Measurements from ENCODE around the gene NR2F1-AS1. TPM values are rescaled to one million over a fixed set of nuclear protein-coding genes. Genes with fewer than 3 reads are reported as not detected.

NR2F1-AS1 gene
- total RNA-seq, 1 donor from 2014 or later, result 60.7 TPM

DNA sequence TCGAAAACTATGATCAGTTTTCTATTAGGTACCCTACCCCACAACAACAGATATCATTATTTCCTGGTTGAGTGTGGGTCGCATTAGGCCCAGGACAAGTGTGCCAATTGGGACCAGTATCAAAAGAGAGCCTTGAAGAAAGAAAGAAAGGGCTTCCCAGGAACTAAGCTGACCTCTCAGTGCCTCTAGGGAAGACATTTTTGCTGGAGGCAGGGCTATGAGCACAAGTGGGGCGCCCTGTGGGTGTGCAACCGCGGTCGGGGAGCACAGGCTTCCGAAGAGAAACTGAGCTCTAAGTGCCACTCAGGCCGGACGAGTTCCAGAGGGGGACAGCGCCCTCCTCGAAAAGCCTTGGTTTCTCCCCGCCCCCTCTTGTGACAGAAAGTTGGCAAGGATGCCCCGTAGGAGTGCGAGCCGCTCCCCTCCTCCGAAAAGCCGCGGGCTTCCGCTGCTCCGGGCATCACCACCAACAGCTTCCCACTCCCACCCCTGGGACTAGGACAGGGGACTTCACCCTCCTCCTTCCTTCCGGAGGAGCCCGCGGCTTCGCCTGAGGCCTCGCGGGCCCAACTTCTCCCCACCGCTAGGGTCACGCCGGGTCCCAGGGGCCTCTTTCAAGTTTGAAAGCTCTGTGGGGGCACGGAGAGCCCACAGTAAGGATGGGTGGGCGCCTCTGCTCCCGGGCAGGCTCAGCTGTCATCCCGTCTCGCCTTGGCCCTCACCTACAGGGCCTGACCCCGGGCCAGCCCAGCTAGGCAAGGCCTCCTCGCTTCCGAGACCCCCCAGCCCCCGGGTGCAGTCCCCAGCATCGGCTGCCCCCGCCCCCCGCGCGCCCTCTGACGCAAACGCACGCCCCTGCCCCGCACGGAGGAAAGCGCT is 2.0 kb downstream of the NR2F1-AS1 start:
- peak; percentile 36 to 38 for DNase-seq (ENCODE audit: low spot score in 2 of 2)
- no peak for FAIRE-seq

DNA sequence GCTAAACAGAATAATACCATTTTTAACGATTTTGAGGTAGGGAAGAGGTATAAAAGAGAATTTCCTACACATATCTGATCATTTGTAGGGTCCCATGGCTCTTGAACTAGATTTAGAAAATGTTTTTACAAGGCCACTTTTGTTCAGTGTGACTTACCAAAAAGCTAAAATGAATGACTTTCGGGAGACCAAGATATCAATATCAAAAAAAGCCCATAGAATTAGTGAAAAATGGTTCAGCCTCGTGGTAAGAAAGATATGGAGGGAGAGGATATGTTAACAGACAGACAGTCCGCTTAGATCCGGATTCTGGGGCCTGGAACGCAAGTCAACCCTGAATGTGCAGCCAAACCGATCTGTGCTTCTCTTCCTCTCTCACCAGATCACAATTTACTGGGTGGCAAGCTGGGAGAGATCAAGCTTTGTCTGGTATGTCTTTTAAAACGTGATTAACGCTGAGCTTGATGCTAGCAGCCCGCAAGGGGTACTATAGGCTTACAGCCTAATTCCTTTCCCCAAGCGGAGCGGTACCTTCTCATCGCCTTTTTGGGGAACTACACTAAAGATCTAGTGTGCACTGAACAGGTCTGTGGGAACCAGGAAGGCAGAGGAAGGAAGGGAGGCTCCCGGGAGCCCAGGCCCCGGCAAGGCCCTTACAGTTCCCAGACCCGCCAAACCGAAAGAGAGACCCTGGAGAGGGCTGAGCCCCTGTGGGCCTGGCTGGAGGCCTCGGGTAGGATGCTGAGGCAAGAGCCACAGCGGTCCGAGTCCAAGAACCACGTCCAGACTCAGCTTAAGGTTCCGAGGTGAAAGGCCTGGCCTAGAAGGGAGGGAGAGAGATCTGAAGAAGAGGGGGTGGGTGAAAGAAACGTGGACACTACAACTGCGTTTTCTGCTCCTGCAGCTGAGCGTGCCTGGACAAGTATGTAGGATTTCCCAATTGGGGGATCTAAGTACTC is 2.9 kb downstream of the NR2F1-AS1 start:
- no peak for FAIRE-seq
- peak in 1 of 2 donors; percentile 1 for DNase-seq (ENCODE audit: low spot score in 2 of 2)

DNA sequence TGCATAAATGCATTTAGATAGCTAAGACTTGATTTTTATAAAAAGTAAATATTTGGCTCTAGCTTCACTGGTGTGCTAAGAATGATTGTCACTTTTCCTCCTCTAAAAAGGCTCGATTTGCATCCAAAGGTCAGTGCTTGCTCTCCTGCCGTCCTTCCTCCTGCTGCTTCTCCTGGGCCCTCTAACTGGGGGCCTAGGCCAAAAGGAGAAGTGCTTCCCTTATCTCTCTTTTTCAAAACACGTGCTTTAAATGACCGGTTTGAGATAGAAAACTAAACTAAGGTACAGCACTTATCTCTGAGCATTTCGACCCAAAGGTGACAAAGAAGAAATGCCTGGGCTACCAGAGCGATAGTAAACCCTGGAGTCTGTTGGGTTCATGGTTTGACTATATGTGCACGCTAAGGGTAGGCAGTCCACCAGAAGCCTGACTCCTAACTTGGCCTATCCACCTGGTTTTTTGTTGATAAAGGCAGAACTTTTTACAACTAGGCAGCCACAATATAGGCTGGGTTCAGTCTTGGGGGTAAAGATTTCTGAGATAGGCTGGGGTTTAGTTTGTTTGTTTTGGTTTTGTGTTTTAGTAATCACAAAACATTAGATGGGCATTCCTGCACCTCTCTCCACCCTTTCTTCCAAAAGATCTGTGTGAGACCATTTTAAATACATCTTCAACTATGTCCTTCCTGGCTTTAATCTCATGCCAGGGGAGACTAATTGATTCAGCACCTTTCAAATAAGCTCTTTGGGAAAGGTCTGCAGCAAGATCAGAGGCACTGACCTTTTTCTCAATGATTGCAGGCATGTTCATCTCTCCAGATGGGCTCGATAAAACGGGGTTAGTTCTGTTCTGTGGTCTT is 3.8 kb downstream of the NR2F1-AS1 start:
- peak in 1 of 2 donors; percentile 3 for DNase-seq (ENCODE audit: low spot score in 2 of 2)
- FAIRE-seq, result no peak

DNA sequence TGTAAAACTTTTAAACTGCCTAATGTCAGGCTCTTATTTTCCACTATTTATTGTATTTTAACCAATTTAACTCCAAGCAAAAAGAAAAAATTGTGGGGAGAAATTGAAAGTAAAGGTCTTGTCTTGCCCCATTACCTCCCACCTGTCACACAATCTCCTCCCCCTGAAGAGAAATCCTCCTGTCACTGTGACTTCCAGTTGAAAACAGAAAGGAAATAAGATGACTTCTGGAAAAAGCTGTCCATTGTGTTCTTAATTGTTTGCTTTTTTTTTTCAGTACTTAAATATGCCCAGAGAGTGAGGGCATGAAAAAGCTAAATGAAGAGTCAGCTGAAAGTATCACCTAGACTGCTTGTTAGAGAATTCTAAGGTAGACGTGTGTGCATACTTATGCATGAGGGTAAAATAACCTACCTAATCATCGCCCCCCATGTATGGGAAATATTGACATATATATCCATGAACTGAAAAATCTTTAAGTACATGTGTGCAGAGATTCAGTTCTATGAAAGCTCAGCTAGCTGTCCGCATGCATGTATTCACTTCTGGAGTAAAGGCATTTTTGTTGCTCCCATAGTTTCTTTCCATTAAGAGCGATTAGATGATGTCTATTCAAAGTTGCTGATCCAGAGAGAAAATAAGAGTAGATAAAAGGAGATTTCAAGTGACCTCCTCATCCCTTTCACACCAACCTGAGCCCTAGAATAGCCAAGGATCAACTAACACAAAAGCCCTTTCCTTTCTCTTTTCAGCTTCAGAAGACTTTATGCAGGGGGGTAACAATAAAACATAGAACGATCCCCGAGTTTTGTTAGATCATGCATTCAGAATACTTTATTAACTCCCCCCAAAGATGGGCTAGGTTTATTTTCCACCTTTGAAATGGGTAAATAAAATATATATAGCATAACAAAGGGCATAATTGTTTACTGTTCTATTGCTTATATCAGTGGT is 5.3 kb downstream of the NR2F1-AS1 start:
- DNase-seq (ENCODE audit: low spot score in 2 of 2), result peak; percentile 1 to 26
- FAIRE-seq, result no peak

DNA sequence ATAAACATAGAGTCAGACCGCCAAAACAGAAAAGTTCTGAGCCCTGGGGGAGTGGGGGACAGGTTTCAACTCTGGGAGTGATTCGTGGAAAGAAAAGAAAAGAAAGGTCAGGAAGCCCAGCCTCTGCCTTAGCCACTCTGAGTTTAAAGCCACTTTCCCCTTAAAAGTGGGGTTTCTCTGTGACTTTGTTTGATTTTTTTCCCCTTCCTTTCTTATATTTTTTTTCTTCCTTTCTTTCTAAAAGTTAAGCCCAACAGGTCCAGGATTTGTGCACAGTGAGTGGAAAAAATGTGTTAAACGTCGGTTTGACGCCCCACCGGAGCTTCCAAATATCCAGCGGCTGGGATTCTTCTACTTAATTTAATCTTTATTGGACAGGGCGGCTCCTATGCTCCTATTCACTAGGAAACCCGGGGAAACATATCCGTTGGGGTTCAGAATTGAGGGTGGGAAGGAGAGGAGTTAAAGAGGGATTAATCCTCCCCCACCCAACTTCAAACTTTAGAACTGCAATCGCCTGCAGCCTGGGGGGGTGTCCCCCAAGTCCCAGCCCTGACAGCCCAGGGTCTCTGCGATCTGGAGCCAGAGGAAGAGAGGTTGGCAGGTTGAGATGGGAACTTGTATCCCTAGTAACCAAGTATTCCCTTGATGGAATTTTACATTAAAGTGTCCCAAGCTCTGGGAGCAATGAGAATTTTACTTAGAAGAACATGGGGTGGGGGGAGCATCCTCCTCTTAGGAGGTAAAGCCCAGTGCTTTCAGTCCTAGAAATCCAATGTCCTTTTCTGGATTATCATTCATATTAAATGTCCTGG is 6.3 kb downstream of the NR2F1-AS1 start:
- peak in 1 of 2 donors; percentile 26 for DNase-seq (ENCODE audit: low spot score in 2 of 2)
- no peak for FAIRE-seq

DNA sequence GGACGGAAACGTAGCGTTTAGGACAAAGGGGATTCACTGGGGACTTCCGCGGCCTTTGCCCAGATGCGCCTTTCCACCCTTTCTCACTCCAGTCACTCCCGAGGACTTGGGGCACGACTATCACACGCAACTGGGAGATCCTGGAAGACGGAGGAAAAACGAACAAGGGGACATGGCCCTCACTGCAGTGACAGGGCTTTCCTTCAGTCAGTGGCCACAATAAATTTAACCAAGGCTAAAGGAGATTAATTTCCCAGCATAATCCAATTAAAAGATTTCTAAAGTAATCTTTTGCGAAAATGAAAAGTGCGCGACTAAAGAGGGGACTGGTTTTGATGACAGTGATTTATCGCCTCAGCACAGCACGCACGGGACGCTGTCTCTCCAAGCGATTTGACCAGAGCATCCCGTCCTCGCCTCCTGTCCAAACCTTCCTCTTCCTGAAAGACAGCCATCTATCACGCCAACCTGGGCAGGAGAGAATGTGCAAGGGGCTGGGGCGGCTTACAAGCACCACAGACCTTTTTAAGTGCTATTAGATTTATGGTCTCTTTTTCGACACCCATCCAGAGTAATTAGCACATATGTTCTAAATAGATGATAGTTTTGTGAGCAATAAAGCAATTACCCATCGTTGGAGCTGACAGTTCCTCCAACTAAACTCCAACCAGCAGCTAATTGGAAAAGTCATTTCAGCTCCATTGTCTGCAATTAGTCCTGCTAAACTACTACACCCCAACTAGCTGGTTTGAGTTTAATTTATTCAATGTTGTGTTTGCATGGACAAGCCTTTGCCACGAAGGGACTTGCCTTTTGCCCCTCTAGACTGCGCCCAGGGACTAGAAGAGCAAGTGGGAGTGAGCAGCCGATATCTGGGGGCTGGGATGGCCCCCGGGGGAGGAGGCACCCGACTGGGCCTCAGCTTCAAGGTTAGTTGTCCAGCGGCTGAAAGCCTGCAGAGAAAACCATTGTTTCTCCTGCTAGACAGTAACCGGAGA is 7.4 kb downstream of the NR2F1-AS1 start:
- DNase-seq (ENCODE audit: low spot score in 2 of 2), result peak in 1 of 2 donors; percentile 23
- no peak for FAIRE-seq

DNA sequence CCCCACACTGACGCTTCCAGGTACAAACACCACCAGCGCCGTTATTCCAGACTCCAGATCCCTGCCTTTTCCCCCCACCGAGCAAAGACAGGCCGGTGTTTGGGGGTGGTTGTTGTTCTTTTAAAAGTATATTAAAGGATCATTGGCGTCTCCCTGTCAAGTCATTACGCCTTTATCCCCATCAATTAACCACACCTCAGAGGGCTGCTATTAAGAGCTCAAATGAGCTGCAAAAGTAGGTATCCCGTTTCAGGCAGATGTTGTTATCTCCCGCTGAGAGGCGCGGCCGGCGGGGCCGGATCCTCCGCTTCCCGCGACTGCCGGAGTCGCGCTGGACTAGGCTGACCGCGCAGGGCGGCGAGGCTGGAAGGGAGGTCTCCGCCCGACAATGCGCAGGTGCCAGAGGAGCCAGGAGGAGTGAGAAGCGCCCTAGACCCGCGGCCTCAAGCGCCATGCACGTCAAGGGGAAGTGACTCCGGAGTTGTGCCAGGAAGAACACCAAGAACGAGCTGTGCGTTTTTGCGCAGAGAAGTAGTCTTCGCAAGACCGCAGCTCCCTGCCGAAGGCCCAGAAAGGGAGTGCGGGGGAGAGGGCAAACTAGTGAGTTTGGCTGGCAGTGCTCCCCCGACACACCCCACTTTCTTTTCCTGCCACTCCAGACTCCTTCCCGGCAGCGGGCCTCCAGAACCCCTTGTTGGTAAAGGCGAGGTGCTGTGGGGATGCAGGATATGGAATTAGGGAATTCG is 8.2 kb downstream of the NR2F1-AS1 start:
- DNase-seq (ENCODE audit: low spot score in 2 of 2) (no peak), FAIRE-seq (no peak)

DNA sequence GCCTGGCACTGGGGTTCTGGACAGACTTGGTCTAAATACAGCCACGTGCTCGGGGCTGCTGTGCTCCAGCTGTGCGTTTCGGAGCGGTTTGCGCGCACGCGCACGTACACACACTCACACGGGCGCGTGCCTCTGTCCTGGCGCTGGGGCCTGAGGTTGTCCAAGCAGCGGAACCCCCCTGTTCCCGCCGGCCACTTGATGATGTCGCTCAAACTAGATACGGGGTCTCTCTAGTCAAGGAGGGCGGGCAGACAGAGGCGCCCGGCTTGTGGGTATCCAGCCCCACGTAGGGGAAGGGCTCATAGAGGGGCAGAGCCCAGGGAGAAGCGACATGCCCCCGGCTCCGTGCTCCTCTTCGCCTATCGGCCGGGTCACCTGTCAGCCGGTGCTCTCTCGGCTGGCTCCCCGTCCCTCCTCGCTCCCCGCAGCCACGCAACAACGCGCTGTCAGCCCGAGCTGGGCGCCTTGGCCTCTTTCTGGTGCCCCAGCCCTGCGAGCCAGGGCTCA is 8.9 kb downstream of the NR2F1-AS1 start:
- DNase-seq (ENCODE audit: low spot score in 2 of 2) (peak in 1 of 2 donors; percentile 20), FAIRE-seq (no peak)

DNA sequence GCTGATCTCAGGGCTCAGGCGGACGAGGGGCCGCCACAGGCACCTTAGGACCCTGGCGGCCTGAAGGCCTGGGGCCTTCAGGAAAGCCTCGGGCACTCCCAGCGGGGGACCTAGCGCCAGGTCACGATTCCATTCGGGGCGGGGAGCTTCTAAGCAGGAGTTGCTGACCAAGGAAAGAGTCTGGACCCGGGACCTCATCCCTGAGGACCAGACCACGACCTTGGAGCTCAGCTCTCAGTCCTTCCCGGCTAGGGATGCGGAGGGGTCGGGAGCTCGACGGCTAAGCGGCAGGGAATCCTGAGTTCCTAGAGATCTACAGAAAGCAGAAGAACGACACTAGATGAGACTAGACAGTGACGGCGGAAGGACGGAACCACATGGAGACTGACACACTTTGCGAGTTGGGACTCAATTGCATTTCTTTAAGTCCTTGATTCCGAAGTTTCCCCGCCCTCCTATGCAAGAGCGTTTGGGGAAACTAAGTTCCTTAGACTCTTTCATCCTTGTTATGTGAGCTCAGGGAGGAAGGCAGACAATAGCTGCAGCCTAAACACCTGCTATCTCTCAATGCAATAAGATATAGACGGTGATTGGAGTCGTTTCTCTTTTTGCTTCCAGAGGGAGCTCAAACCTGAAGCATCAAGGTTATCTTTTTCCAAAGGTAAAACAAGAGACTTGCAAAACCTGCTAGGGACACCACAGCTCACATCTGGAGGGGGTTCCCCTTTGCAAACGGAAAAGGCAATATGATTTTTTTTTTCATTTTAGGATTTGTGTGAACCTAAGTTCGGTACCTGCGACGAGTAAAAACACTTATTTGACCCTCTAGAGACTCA is 9.7 kb downstream of the NR2F1-AS1 start:
- FAIRE-seq, result no peak

DNA sequence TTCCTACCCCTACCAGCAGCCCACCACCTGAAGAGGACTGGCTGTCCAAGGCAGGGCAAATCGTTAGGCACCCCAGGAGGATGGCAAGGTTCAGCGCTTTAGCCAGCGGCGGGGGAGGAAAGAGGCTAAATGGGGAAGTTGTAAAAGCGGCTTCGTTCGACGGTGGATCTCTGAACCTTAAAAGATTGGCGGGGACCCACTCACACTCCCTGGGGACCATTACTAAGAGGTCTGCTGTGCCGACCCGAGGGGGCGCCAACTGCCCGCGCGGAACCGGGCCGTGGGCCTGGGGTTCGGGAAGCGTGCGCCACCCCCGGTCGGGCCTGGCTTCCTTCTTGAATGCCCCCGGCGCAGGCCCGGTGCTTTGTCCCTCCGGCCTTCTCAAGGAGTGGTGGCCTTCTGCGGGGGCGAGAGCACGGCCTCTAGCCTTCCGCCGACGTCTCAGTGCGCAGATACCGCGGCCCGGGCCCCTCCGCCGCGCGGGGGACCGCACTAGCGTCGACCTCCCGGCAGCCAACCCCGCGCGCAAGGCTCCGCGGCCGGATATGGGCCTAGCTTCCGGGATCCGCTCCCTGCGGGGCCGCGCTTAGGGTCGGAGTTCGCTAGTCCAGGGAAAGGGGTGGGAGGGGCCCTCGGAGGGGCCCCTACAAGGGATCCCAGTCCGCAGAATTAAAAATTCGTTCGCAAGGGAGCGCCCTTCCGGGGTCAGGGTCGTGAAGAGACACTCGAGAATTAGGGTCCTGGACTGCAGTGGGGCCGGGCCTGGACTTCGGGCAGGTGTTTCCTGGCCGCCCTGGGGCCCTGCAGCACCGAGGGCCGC is 10.5 kb downstream of the NR2F1-AS1 start:
- no peak for FAIRE-seq

More for the DNA sequence above, 9.7 kb downstream of the NR2F1-AS1 start:
- no peak for DNase-seq (ENCODE audit: low spot score in 2 of 2)

DNA sequence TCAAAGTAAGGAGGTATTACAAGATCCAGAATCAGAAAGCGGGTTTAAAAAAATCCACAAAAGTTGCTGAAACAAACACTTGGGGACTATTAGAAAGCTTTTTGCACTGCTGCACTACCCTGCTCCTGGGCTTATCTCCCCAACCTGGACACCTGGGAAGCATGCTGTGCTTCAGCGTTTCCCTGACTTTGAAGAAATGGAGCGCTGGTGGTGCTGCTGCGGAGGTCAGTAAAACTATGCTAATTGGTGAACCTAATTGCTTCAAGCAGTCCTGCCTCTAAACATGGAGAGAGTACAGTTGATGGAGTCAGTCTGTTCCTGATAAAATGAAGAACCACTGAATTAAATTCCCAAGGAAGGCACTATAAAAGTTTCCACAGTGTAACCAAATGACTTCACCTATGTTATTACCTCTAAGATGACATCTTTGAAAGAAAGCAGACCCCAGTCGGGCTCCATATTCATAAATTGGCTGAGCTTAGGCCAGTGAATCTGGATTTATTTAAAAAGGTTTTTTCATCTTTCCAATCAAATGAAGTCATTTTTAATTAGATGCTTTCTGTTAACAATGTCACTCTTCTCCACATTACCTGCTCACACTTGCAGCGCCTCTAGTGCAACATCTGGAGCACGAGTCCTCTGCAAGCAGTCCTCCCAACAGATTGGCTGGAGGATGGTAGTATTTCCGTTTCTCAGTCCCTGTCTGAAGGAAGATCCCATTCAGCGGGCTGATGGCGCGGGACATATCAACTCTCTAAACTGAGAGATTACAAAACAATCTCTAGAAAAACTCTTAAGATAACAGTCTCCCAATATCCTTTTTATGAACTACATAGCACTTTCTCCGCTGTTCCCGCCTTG is 11.5 kb downstream of the NR2F1-AS1 start:
- DNase-seq (ENCODE audit: low spot score in 2 of 2) (no peak), FAIRE-seq (no peak)

More for the DNA sequence above, 10.5 kb downstream of the NR2F1-AS1 start:
- DNase-seq (ENCODE audit: low spot score in 2 of 2), result no peak

DNA sequence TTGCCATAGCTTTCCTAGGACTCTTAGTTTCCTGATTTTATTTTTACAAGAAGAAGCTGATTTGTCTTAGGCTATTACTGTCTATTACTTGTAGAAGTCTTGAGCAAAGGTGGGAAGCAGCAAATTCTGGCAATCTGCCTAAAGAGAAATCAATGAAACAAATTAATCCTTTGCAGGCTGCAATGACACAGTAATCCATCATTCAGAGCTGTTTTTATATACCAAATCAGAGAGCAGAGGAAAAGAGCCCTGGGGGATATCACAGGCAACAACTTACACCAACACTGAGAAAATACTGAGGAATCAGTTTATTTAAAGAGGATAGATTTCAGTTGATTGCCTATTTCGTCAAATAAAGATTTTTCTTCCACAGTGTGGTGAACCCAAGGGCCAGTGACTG is 13.6 kb downstream of the NR2F1-AS1 start:
- DNase-seq (ENCODE audit: low spot score in 2 of 2) (no peak), FAIRE-seq (no peak)

DNA sequence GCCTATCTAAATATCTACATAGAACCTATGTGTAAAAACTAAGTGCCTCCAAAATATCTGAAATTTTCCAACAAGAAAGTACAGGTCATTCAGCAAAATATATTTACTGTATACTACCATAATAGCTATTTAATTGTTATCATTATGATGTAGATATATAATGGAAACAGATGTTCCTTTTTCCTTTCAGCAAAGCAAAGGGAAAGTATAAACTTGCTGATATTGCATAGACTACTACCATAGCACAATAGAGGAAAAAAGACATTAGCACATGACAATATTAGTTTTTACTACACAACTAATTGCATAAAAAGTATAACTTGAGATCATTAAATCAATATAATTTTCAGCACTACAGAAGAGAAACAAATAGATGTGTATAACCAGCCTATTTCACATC is 14.9 kb downstream of the NR2F1-AS1 start:
- no peak for FAIRE-seq
- no peak for DNase-seq (ENCODE audit: low spot score in 2 of 2)
